Limb (tissue), 2 donors: ENCODE measurements around the gene AKNAD1.

Source experiments
- DNase-seq, 2 donors: peaks; one replicate each; pipeline ENCODE4 v3.0.0-alpha.2; 2016; ENCODE audit errors: extremely low spot score in 2 of 2

Gene AKNAD1

GRCh38 chr1:108862698-108863477, 6.0 kb upstream of the AKNAD1 start:
- DNase-seq = no peak

GRCh38 chr1:108862017-108862610, 5.2 kb upstream of the AKNAD1 start:
- no peak for DNase-seq

- no peak for DNase-seq
Measured at GRCh38 chr1:108861566-108861965, 4.7 kb upstream of the AKNAD1 start.

GRCh38 chr1:108860190-108860907, 3.5 kb upstream of the AKNAD1 start:
- no peak for DNase-seq

- DNase-seq = peak in 1 of 2 donors; percentile 75
Measured at GRCh38 chr1:108858230-108858950, 1.5 kb upstream of the AKNAD1 start.

- no peak for DNase-seq
Measured at GRCh38 chr1:108854221-108855019, 2.5 kb downstream of the AKNAD1 start.

- peak in 1 of 2 donors; percentile 31 for DNase-seq
Measured at GRCh38 chr1:108852221-108852975, 4.5 kb downstream of the AKNAD1 start.

- no peak for DNase-seq
Measured at GRCh38 chr1:108851567-108851966, 5.3 kb downstream of the AKNAD1 start.

- DNase-seq = no peak
Measured at GRCh38 chr1:108850929-108851328, 6.0 kb downstream of the AKNAD1 start.

GRCh38 chr1:108848806-108849205, 8.1 kb downstream of the AKNAD1 start:
- DNase-seq = no peak

GRCh38 chr1:108847494-108847893, 9.4 kb downstream of the AKNAD1 start:
- no peak for DNase-seq

- DNase-seq = no peak
Measured at GRCh38 chr1:108845991-108846390, 10.9 kb downstream of the AKNAD1 start.

GRCh38 chr1:108845446-108845845, 11.4 kb downstream of the AKNAD1 start:
- no peak for DNase-seq

GRCh38 chr1:108843390-108844137, 13.3 kb downstream of the AKNAD1 start:
- DNase-seq = no peak

- no peak for DNase-seq
Measured at GRCh38 chr1:108842525-108843181, 14.2 kb downstream of the AKNAD1 start.

GRCh38 chr1:108841703-108842102, 15.2 kb downstream of the AKNAD1 start:
- no peak for DNase-seq

- no peak for DNase-seq
Measured at GRCh38 chr1:108832929-108833328, 24.0 kb downstream of the AKNAD1 start.

- DNase-seq = no peak
Measured at GRCh38 chr1:108831225-108831624, 25.7 kb downstream of the AKNAD1 start.
